HCT116 (cell line): ENCODE results near the gene TEX9. TPM values are rescaled to one million over a fixed set of nuclear protein-coding genes. Genes with fewer than 3 reads are reported as not detected.

Experiments used
- ATAC-seq: fragments of 200-7000 bp; cut with Tn5 transposase; 2 replicates; pipeline ENCODE4 v1.9.1; 2020; ENCODE audit warnings: mild to moderate bottlenecking, moderate library complexity
- BruUV-seq: library from RNA; stranded (reverse); fragments of 400-500 nt; replicated peaks from 2 replicates; lab custom pipeline; 2021; lab: Mats Ljungman, UMichigan
- CTCF ChIA-PET: fragments of 300-600 bp; sonication (Branson Sonifier 250); formaldehyde crosslinking; loops from one replicate; lab custom pipeline; 2021; ENCODE audit warnings: antibody characterized with exemption; lab: Charles Lee
- POLR2A ChIA-PET: fragments of 300-600, 350-600 bp; sonication (Branson Sonifier 250); formaldehyde crosslinking; loops from one replicate; lab custom pipeline; 2021; ENCODE audit warnings: antibody characterized with exemption; lab: Charles Lee
- RAD21 ChIA-PET, 2 experiments: fragments of 300-600 bp; sonication (Branson Sonifier 250); formaldehyde crosslinking; loops; one replicate each; lab custom pipeline; 2023; ENCODE audit warnings: low total read pairs in 2 of 2; ENCODE audit not compliant: uncharacterized antibody in 2 of 2, unreplicated experiment in 2 of 2, low non-redundant PET in 1 of 2; lab: Charles Lee
- DNase-seq: peaks from one replicate; pipeline ENCODE4 v3.0.0-alpha.2; 2010; ENCODE audit warnings: low read depth, low spot score
- H2AFZ ChIP-seq: fragments of 200-600 bp; shearing (Covaris generic), sonication (generic); 2 replicates; pipeline ENCODE4 v1.6.1; 2017; ENCODE audit warnings: low read depth, mixed run types, mixed read lengths, antibody characterized with exemption, low read length; ENCODE audit not compliant: poor library complexity, severe bottlenecking
- H3K27ac ChIP-seq: 2 replicates; pipeline ENCODE4 v1.5.1; 2012; ENCODE audit warnings: low read depth, low read length
- H3K27me3 ChIP-seq: fragments of 200-600 bp; sonication (generic); 2 replicates; pipeline ENCODE4 v1.6.1; 2016; ENCODE audit warnings: mixed run types, low read length, mixed read lengths; ENCODE audit not compliant: insufficient read depth
- H3K36me3 ChIP-seq, 2 experiments: fragments of 200-500 bp in 1 of 2; fragments of 200-600 bp in 1 of 2; sonication (Bioruptor generic) in 1 of 2; sonication (generic) in 1 of 2; 2 replicates each; pipeline versions ENCODE4 v1.5.1 to v1.6.1; 2014 to 2016; ENCODE audit warnings: low read length in 2 of 2, inconsistent platforms in 1 of 2, mixed read lengths in 1 of 2, mixed run types in 1 of 2; ENCODE audit not compliant: insufficient read depth in 2 of 2, control insufficient read depth in 1 of 2
- H3K4me1 ChIP-seq, 2 experiments: fragments of 200-600 bp in 1 of 2; sonication (generic) in 1 of 2; 2 replicates each; pipeline versions ENCODE4 v1.5.1 to v1.6.1; 2012 to 2017; ENCODE audit warnings: low read length in 2 of 2, inconsistent platforms in 1 of 2, mild to moderate bottlenecking in 1 of 2, mixed read lengths in 1 of 2, mixed run types in 1 of 2, moderate library complexity in 1 of 2; ENCODE audit not compliant: insufficient read depth in 2 of 2, control insufficient read depth in 1 of 2
- H3K4me2 ChIP-seq: fragments of 200-600 bp; sonication (generic); 2 replicates; pipeline ENCODE4 v1.6.1; 2017; ENCODE audit warnings: mixed run types, low read length, mixed read lengths
- H3K4me3 ChIP-seq, 2 experiments: fragments of 200-600 bp in 1 of 2; sonication (generic) in 1 of 2; replicated peaks in 1 of 2; 2 replicates each; pipeline ENCODE4 v1.5.1; 2011 to 2016; ENCODE audit warnings: low read length in 2 of 2, control low read depth in 1 of 2, low read depth in 1 of 2, mild to moderate bottlenecking in 1 of 2, mixed read lengths in 1 of 2, mixed run types in 1 of 2
- H3K79me2 ChIP-seq: fragments of 200-600 bp; sonication (generic); 2 replicates; pipeline ENCODE4 v1.6.1; 2017; ENCODE audit warnings: mild to moderate bottlenecking, mixed run types, low read length, moderate library complexity, mixed read lengths; ENCODE audit not compliant: insufficient read depth
- H3K9ac ChIP-seq: fragments of 200-600 bp; sonication (generic); 2 replicates; pipeline ENCODE4 v1.6.1; 2016; ENCODE audit warnings: low read length, mixed read lengths
- H3K9me2 ChIP-seq: fragments of 200-600 bp; sonication (generic), shearing (Covaris generic); 2 replicates; pipeline ENCODE4 v1.6.1; 2017; ENCODE audit warnings: mixed run types, mild to moderate bottlenecking, moderate library complexity; ENCODE audit not compliant: insufficient read depth
- H3K9me3 ChIP-seq, 2 experiments: fragments of 200-500 bp in 1 of 2; fragments of 200-600 bp in 1 of 2; sonication (Bioruptor generic) in 1 of 2; sonication (generic) in 1 of 2; 2 replicates each; pipeline ENCODE4 v1.6.1; 2014 to 2017; ENCODE audit warnings: low read length in 2 of 2, mixed read lengths in 2 of 2, inconsistent platforms in 1 of 2, low read depth in 1 of 2, mild to moderate bottlenecking in 1 of 2, mixed run types in 1 of 2, moderate library complexity in 1 of 2; ENCODE audit not compliant: control insufficient read depth in 1 of 2, insufficient read depth in 1 of 2
- H4K20me1 ChIP-seq: fragments of 200-600 bp; sonication (generic), shearing (Covaris generic); 2 replicates; pipeline ENCODE4 v1.6.1; 2017; ENCODE audit warnings: mixed run types, mild to moderate bottlenecking, moderate library complexity; ENCODE audit not compliant: insufficient read depth
- ATF3 ChIP-seq: IDR thresholded peaks from 2 replicates; pipeline ENCODE4 v1.6.1; 2012
- CBX3 ChIP-seq: IDR thresholded peaks from 2 replicates; pipeline ENCODE4 v1.6.1; 2012; ENCODE audit warnings: low read depth
- CEBPB ChIP-seq: IDR thresholded peaks from 2 replicates; pipeline ENCODE4 v1.6.1; 2012; ENCODE audit warnings: low read depth
- CTCF ChIP-seq, 3 experiments: fragments of 200-600 bp in 1 of 3; sonication (generic) in 1 of 3; IDR thresholded peaks in 2 of 3; conservative IDR thresholded peaks in 1 of 3; 2 replicates each; pipeline ENCODE4 v1.5.1; 2012 to 2017; ENCODE audit warnings: low read depth in 2 of 3, low read length in 2 of 3, antibody characterized with exemption in 1 of 3, borderline replicate concordance in 1 of 3, control low read depth in 1 of 3, mild to moderate bottlenecking in 1 of 3, mixed read lengths in 1 of 3, mixed run types in 1 of 3, moderate library complexity in 1 of 3; ENCODE audit not compliant: insufficient read depth in 1 of 3
- EGR1 ChIP-seq: IDR thresholded peaks from 2 replicates; pipeline ENCODE4 v1.6.1; 2012; ENCODE audit warnings: low read depth
- EZH2phosphoT487 ChIP-seq: fragments of 200-600 bp; IDR thresholded peaks from 2 replicates; pipeline ENCODE4 v1.6.1; 2018; ENCODE audit warnings: antibody characterized with exemption, borderline replicate concordance
- MAX ChIP-seq: IDR thresholded peaks from 2 replicates; pipeline ENCODE4 v1.6.1; 2012
- SIN3A ChIP-seq: IDR thresholded peaks from 2 replicates; pipeline ENCODE4 v1.6.1; 2012; ENCODE audit warnings: low read depth
- SRF ChIP-seq: IDR thresholded peaks from 2 replicates; pipeline ENCODE4 v1.6.1; 2012; ENCODE audit warnings: low read depth
- YY1 ChIP-seq: IDR thresholded peaks from 2 replicates; pipeline ENCODE4 v1.6.1; 2011; ENCODE audit warnings: low read length, low read depth, moderate library complexity, mild to moderate bottlenecking; ENCODE audit not compliant: insufficient replicate concordance; ENCODE audit errors: extremely low read depth
- intact Hi-C: fragments of 100-400 bp; cut with micrococcal nuclease; formaldehyde crosslinking; loops from 2 replicates; pipeline ENCODE4 v1.10.0; 2022
- total RNA-seq: library from RNA; stranded (reverse); gene quantifications from one replicate; pipeline ENCODE4 v1.2.1, GENCODE V29; 2021; ENCODE audit not compliant: unreplicated experiment

TEX9 gene
- total RNA-seq, 1 experiment from 2014 or later, result 5.2 TPM

GRCh38 chr15:56346414-56346813 is 18.8 kb upstream of the TEX9 start:
- TF ChIP-seq EZH2phosphoT487, result no peak
- no peak for TF ChIP-seq YY1
- no peak for TF ChIP-seq ATF3
- TF ChIP-seq SRF, result no peak
- TF ChIP-seq EGR1, result no peak
- no peak for TF ChIP-seq CEBPB
- TF ChIP-seq SIN3A, result no peak
- no peak for TF ChIP-seq CBX3
- TF ChIP-seq MAX, result no peak
- TF ChIP-seq CTCF (IDR thresholded peaks at IDR 0.05 in 2 of 3, conservative IDR thresholded peaks at IDR 0.05 in 1 of 3; ENCODE audit: borderline replicate concordance in 1 of 3, insufficient read depth in 1 of 3, low read depth in 2 of 3, low read length in 2 of 3), result no peak
- intact Hi-C loops, result loop anchor here (10.0 kb wide), 1 partner anchor 52 kb away; no protein-coding TSS in a partner anchor
- H3K36me3 ChIP-seq, result no peaks in the 10 kb centered on the region
- no peaks in the 10 kb centered on the region for H4K20me1 ChIP-seq
- no peak overlapping the region for H2AFZ ChIP-seq
- no peak overlapping the region for H3K9ac ChIP-seq
- DNase-seq (no peak), ATAC-seq (no peak)
- ChIA-PET RAD21 (no interaction called here), CTCF (no interaction called here), POLR2A (no interaction called here)
- H3K27ac ChIP-seq, result no peak overlapping the region
- no peaks in the 10 kb centered on the region for H3K4me1 ChIP-seq
- H3K79me2 ChIP-seq, result no peaks in the 10 kb centered on the region
- H3K4me2 ChIP-seq, result no peak overlapping the region
- no peaks in the 10 kb centered on the region for H3K9me3 ChIP-seq
- H3K9me2 ChIP-seq, result no peaks in the 10 kb centered on the region
- no TSS peak for BruUV-seq
- H3K27me3 ChIP-seq, result no peaks in the 10 kb centered on the region
- H3K4me3 ChIP-seq, result no peak overlapping the region
